ENCODE measurements around the gene SOX5. TPM values are rescaled to one million over a fixed set of nuclear protein-coding genes. Genes with fewer than 3 reads are reported as not detected.

Gene SOX5
- total RNA-seq, 4 donors from 2014 or later: 0.40 to 8.4 (median 2.2) TPM

DNA sequence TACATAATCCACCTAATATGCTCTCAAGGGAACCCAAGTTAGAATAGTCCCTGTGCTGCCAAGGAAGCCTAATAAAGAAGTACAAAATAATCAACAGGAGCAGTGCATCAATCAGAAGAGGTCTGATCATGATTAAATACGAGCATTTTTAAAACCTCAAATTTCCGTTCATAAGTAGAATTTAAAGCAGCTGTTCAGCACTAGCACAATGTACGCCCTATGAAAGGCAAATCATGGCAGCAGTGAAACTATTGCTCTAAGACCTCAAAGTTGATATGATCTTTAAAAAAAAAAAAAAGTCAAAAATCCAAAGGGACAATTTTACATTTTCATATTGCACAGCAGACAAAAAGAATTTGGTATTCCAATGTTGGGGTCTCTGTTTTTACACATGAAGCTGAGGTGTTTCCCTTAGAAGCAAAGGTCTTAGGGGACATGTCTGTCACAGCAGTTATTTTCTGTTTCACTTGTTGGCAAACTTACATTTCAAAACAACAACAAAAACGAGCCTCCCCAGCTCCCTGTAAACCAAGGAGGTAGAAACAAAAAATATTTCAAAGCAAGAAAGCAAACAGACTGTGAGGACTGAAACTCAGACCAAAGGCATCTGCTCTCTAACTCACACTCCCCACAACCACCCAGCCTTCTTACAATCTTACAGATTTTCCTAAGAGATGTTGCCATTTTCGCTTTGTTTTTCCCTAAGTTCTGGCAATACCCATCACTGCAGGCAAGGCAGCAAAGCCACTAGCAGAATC lies 28.2 kb downstream of the SOX5 start:
- Histone ChIP-seq H3K27me3 (no peaks in the 10 kb centered on the region), H3K4me1 (no peaks in the 10 kb centered on the region), H3K9me3 (no peaks in the 10 kb centered on the region), H3K36me3 (no peaks in the 10 kb centered on the region), H3K27ac (no peak overlapping the region), H3K4me3 (peak overlapping the region in 1 of 4 donors; percentile 9)
- WGBS, 2 donors: 64 to 65% methylated on average over 5 of the region's 5 CpGs
- intact Hi-C loops (cut with DNase I): no loop called here
- no peak for DNase-seq
- TF ChIP-seq, protein P1, sequence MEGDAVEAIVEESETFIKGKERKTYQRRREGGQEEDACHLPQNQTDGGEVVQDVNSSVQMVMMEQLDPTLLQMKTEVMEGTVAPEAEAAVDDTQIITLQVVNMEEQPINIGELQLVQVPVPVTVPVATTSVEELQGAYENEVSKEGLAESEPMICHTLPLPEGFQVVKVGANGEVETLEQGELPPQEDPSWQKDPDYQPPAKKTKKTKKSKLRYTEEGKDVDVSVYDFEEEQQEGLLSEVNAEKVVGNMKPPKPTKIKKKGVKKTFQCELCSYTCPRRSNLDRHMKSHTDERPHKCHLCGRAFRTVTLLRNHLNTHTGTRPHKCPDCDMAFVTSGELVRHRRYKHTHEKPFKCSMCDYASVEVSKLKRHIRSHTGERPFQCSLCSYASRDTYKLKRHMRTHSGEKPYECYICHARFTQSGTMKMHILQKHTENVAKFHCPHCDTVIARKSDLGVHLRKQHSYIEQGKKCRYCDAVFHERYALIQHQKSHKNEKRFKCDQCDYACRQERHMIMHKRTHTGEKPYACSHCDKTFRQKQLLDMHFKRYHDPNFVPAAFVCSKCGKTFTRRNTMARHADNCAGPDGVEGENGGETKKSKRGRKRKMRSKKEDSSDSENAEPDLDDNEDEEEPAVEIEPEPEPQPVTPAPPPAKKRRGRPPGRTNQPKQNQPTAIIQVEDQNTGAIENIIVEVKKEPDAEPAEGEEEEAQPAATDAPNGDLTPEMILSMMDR (IDR thresholded peaks at IDR 0.05): no peak
- no peak for TF ChIP-seq POLR2A (IDR thresholded peaks at IDR 0.05)

DNA sequence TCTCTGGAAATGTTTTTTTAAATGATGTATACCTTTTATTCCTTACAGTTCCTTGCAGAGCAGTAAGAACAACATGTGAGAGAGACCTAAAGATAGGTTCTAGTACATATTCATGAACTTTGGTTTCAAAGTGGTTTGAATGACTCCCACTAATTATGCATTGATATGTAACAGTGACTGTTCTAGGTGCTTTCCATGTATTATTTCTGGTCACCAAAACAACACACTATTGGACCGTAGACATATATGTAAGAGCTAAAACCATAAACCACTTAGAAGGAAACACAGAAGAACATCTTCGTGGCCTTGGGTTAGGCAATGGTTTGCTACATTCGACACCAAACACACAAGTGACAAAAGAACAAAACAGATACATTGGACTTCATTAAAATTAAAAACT lies 37.9 kb downstream of the SOX5 start:
- no peak for DNase-seq
- intact Hi-C loops (cut with DNase I): no loop called here
- TF ChIP-seq, protein P1 (IDR thresholded peaks at IDR 0.05): no peak
- no peak for TF ChIP-seq POLR2A (IDR thresholded peaks at IDR 0.05)
- 78 to 82% methylated on average over 3 of the region's 3 CpGs for WGBS, 2 donors
- no peaks in the 10 kb centered on the region for H3K9me3 ChIP-seq
- H3K4me1 ChIP-seq: no peaks in the 10 kb centered on the region
- H3K4me3 ChIP-seq: no peak overlapping the region
- H3K36me3 ChIP-seq: no peaks in the 10 kb centered on the region
- H3K27me3 ChIP-seq: no peaks in the 10 kb centered on the region
- no peak overlapping the region for H3K27ac ChIP-seq

DNA sequence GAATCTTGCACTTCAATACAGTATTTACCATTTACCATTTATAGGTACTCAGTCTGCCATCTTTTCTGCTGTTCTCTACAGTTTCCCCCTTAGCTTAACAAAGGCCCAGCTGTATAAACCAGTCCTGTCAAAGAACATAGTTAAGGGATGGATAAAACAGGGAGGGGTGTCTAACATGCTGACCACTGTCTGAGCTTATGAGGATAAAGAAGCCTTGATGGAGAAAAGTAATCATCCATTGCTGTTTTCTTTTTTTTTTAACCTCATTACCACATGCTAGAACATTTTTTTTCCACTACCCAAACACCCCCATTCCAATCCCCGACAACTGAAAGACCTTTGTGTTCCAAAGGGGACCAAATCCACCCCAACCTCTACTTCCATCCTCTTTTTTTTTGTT lies 39.9 kb downstream of the SOX5 start:
- Histone ChIP-seq H3K9me3 (no peaks in the 10 kb centered on the region), H3K27ac (no peak overlapping the region), H3K27me3 (no peaks in the 10 kb centered on the region), H3K4me1 (no peaks in the 10 kb centered on the region), H3K36me3 (no peaks in the 10 kb centered on the region), H3K4me3 (no peak overlapping the region)
- no peak for DNase-seq
- 55 to 74% methylated on average over 1 of the region's 1 CpG for WGBS, 2 donors
- TF ChIP-seq POLR2A (IDR thresholded peaks at IDR 0.05): no peak
- TF ChIP-seq, protein P1 (IDR thresholded peaks at IDR 0.05): no peak
- intact Hi-C loops (cut with DNase I): no loop called here

DNA sequence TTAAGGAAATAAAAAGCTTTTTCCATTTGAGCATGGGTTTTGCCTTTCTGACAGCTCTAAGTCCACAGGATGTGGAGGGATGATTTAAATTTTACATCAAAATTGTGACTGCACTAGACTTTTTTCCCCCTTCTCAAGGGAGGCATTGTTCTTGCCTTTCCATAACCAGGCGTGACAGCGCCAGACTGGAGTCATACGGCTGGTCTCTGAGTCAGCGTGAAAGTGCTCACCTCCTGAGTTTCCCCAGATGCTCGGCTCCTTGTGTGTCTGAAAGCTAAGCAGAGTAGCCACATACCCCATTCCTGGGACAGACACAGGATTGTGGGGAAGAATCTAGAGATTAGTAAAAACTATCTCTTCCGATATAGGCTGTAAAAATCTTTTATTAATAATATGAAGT lies 43.1 kb downstream of the SOX5 start:
- no peaks in the 10 kb centered on the region for H3K9me3 ChIP-seq
- DNase-seq: no peak
- no peaks in the 10 kb centered on the region for H3K27me3 ChIP-seq
- no peak overlapping the region for H3K27ac ChIP-seq
- WGBS, 2 donors: 76 to 77% methylated on average over 6 of the region's 6 CpGs
- intact Hi-C loops (cut with DNase I): no loop called here
- no peaks in the 10 kb centered on the region for H3K4me1 ChIP-seq
- no peaks in the 10 kb centered on the region for H3K36me3 ChIP-seq
- no peak overlapping the region for H3K4me3 ChIP-seq
- TF ChIP-seq, protein P1 (IDR thresholded peaks at IDR 0.05): no peak
- no peak for TF ChIP-seq POLR2A (IDR thresholded peaks at IDR 0.05)

DNA sequence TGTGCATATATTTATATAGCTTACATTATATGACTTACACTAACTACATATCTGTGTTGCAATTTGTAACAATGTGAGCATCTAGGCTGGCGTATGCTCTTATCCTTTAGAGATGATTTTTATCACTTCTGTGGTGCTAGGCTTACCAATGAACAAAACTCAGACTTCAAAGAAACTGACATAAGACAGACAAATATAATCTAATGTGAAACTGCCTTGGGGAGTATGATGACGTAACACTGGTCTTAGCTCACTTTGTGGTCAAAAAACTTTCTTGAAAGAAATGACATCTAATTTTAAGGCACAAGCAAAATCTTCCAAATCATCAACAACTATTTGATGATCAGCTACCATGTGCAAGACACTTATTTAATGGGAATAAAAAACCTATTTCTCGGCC lies 50.0 kb downstream of the SOX5 start:
- 77 to 90% methylated on average over 3 of the region's 3 CpGs for WGBS, 2 donors
- Histone ChIP-seq H3K27me3 (no peaks in the 10 kb centered on the region), H3K27ac (no peak overlapping the region), H3K9me3 (no peaks in the 10 kb centered on the region), H3K4me1 (no peaks in the 10 kb centered on the region), H3K4me3 (no peak overlapping the region), H3K36me3 (no peaks in the 10 kb centered on the region)
- no peak for TF ChIP-seq POLR2A (IDR thresholded peaks at IDR 0.05)
- TF ChIP-seq, protein P1 (IDR thresholded peaks at IDR 0.05): no peak
- DNase-seq: no peak
- intact Hi-C loops (cut with DNase I): no loop called here

All from esophagus squamous epithelium (tissue), 5 donors.